GM19043 (cell line): ENCODE results near the gene HAUS8.

ENCODE experiments used
- ATAC-seq: cut with Tn5 transposase; IDR thresholded peaks from one replicate; pipeline ENCODE4 v1.9.1; 2021; ENCODE audit warnings: low read depth; ENCODE audit not compliant: unreplicated experiment

Gene HAUS8

GRCh38 chr19:17076543-17076991 lies 1.3 kb upstream of the HAUS8 start:
- ATAC-seq: no peak

- no peak for ATAC-seq
Observed at GRCh38 chr19:17075864-17076542, 751 bp upstream of the HAUS8 start.

DNA sequence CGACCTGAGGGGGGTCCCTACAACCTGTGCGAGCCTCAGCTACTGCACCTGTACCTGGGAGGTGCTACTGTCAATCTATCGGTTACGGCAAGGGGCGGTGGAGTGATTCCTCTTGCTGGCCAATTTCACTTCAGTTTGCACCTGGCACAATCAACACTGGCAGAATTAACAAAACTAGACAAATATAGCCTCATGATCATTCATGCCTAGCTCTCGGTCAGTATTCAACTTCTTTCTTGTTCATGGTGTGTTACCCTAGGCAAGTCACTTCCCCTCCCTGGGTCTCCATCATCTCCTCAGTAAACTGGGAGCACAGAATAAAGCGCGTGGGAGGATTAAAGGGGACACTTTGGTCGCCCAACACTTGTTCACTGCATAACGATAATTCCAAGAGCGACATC lies 618 bp downstream of the HAUS8 start:
- no peak for ATAC-seq

DNA sequence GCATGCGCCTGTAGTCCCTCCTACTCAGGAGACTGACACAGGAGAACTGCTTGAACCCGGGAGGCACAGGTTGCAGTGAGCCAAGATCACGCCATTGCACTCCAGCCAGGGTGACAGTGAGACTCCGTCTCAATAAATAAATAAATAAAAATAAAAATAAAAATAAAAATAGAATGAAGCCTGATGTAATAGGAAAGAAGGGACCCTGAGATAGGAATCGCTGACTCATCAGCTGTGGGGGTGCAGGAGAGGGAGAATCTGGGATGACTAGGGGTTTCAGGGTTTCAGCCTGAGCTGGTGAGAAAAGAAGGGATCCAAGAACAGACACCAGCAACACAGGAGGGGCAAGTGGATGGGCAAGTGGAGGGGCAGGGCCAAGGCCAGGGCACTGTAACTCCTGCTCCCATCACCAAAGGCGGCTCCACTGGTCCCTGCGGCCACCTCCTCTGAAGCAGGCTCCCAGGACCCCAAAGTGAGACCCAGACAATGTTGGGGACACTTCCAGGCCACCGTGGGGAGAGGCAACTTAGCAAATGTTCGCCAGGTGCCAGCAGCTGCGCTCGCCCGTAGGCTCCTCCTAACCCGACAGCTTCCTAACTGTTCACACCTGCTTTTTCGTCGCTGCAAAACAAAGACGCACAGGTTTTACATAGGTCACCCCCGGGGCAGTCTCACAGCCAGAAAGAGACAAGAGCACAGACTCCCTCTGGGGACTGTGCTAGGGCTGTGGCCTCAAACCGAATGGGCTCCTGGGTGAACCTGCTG lies 1.2 kb downstream of the HAUS8 start:
- ATAC-seq: no peak

GRCh38 chr19:17070912-17071311 lies 4.3 kb downstream of the HAUS8 start:
- no peak for ATAC-seq

DNA sequence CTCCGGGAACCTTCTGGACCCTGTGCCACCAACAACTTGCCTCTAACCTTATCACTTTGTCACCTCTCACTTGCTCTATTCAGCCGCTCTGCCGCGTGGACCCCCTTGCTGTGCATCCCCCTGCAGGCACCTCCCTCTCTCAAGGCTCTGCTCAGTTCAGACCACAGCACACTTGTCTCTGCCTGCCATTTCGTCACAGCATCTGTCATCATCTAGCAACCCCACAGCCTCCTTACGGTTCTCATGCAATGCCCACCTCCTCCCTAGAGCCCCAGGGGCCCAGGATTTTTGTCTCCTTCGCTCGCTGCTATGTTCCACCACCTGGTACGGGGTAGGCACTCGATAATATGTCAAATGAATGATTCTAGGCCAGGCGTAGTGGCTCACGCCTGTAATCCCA lies 4.8 kb downstream of the HAUS8 start:
- ATAC-seq: no peak

- no peak for ATAC-seq
Observed at GRCh38 chr19:17069193-17069592, 6.1 kb downstream of the HAUS8 start.

DNA sequence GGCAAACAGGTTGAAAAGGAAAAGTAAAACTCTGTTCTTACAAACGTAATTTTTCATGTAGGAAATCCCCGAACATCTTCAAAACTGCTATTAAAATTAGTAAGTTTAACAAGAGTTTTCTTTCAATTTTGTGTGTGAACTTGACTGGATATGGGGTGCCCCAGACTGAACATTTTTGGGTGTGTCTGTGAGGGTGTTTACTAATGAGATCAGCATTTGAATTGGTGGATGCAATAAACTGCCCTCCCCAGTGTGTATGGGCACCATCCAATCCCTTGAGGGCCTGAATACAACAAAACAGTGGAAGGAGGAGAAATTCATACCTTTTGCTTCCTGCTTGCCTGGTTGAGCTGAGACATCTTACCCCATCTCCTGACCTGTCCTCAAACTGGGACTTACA lies 11.8 kb downstream of the HAUS8 start:
- no peak for ATAC-seq

DNA sequence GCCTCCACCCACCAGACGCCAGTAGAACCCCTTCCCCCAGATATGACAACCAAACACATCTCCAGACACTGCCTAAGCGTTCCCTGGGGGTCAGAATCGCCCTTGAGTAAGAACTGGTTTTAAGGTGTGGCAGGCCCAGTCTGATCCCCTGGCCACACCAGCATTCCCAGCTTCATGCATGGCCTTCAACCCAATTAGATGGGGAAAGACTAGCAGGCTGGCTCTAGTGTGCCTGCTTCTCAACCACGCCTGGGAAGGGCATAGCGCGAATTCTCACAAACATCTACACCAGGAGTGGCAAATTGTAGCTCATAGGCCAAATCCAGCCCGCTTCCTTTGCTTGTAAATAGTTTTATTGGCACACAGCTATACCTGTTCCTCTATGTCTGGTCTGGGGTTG lies 13.6 kb downstream of the HAUS8 start:
- no peak for ATAC-seq

DNA sequence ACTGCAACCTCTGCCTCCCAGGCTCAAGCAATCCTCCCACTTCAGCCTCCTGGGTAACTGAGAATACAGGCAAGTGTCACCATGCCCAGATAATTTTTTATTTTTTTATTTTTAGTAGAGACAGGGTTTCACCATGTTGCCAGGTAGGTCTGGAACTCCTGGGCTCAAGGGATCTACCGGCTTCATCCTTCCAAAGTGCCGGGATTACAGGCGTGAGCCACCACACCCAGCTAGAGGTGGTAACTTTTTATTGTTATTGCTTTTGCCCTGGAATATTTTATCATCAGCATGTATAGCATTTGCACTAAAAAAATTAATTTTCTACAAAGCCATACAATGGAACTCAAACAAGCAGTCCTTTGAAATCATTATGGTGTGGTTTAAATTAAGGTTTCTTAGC lies 14.0 kb downstream of the HAUS8 start:
- no peak for ATAC-seq

GRCh38 chr19:17060802-17061201 lies 14.4 kb downstream of the HAUS8 start:
- ATAC-seq: no peak

DNA sequence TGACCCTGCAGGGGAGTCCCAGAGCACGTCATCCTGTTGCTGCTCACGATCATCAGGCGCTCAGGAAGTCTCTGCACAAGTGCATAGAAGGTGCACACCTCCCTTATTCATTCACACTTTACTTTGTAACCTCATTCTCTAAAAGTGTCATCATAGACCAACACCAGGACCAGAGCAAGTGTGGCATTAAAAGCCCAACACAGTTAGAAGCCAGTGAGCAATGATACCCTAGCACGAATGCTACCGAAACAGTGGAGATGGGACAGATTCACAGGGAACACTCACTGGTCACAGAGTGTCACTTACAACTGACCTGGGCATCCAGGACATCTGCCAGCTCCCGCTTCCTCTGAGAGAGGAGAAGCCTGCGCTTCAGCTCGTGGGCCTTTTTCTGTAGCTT lies 17.0 kb downstream of the HAUS8 start:
- ATAC-seq: no peak

DNA sequence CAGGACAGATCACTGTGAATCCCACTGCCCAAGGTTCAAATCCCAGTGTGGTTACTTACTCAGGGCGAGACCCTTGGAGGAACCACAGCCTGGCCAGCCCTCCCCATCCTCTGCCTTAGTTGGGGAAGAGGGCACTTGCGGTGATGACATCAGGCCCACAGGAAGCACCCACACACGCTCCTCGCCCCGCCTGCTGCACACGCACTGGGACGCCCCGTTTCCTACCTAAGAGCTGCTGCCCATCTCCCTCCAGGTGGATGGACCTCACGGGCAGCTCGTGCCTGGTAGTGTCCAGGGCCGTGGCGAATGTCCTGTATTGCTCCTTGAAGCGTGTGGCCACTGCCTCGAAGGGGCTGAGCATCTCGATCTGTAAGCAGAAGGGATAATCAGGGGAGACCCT lies 19.6 kb downstream of the HAUS8 start:
- ATAC-seq: no peak

DNA sequence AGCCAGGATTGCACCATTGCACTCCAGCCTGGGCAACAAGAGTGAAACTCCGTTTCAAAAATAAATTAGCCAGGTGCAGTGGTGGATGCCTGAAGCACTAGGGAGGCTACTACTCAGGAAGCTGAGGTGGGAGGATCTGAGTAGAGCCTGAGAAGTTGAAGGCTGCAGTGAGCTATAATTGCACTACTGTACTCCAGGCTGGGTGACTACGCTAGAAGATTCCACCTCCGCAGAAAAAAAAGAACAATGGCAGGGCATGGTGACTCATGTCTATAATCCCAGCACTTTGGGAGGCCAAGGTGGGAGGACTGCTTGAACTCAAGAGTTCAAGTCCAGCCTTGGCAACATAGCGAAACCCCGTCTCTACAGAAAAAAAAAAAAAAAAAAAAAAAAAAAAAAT lies 20.5 kb downstream of the HAUS8 start:
- ATAC-seq: no peak

- ATAC-seq: no peak
Observed at GRCh38 chr19:17052439-17052838, 22.8 kb downstream of the HAUS8 start.

- no peak for ATAC-seq
Observed at GRCh38 chr19:17049711-17050280, 25.5 kb downstream of the HAUS8 start.

DNA sequence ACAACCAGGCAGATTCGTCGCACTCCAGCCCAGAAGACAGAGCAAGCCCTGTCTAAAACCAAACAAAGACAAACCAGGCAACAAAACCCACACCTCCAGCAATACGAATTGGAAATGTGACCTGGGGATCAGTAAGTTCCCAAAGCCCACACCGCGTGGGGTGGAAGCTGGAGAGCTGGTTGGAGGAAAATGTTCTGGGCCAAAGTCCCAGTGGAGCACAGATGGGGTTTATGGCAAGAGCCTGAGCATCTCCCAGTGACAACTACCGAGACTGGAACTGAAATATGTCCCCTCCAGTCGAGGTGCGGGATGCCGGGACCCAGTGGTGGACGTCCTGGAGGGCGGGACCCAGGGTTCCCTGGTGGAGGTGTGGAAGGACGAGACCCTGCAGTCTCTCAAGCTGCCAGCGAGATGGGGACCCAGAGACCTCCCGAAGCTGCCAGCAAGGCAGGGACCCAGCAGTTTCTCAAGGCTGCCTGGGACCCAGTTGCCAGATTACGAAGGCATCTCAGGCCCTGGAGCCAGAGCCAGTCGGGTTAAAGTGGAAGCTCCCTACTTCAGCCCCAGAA lies 26.3 kb downstream of the HAUS8 start:
- ATAC-seq: no peak

DNA sequence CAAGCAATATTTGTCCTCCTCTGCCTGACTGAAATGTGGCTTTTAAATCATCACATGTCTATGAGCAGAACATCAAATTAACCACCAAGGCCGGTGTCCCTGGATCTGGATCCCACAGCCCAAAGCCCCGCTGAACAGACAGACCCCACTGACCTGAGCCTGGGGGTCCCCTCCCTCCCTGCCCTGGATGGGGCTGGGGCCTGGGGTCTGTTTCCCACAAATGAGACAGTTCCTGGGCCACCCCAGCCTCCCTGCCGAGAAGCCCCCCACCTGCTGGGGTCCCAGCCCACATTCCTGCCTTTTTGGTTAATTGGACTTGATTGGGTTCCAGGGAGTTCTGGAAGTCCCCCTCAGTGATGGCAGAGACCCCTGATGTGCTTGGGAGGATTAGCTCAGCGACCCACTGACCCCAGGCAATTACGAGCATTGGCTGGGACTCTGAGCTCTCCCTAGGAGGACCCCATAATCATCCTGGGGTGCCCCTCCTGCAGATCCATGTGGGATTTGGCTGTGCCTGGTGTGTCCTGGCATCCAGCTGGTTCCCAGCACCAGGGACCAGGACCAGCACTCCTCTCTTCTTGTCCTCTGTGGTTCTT lies 29.2 kb downstream of the HAUS8 start:
- no peak for ATAC-seq

- ATAC-seq: no peak
Observed at GRCh38 chr19:17043744-17044143, 31.5 kb downstream of the HAUS8 start.

DNA sequence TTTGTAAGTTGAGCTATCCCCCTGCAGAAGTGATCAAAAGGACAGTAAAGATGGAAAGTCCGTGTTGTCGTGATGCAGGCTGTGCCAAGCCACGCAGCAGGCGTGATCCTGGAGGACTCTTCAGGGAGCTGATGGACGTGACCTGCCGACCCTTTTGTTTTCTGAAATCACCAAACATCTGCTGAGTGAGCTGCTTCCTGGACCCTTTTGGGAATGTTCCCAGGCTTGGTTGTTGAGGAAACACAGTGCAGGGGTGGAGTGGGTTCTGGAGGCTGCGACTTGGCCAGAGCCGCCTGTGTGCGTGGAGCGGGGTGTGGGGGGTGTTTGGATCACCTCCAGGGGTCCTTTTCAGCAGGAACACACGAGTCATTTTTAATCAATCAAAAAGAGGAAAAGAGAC lies 33.3 kb downstream of the HAUS8 start:
- no peak for ATAC-seq

GRCh38 chr19:17037966-17038500 lies 37.2 kb downstream of the HAUS8 start:
- ATAC-seq: no peak
